Measurements from ENCODE around the gene PPDPF.

DNA sequence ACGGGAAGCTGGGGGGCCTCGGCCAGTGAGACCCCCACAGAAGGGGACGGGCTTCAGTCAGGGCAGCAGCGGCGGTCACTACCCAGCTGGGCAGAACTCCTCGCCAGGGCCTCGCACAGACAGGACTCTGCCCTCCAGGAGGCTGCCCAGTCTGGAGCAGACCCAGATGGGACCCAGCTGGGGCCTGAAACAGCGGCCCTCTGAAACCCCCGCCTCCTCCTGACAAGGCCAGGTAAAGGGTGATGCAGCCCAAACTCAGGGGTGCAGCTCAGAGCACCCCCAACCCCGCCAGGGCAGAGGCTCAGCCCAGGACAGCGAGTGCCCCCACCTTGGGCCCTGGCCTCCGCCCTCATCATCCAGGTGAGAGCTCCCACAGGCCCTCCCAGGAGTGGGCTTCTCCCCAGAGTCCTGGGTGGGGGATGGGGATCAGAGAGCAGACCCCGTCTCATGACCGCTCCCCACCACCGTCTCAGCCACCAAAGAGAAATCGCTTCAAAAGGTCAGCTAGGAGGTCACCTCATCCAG is 23.9 kb upstream of the PPDPF start:
- TF ChIP-seq, protein P1, sequence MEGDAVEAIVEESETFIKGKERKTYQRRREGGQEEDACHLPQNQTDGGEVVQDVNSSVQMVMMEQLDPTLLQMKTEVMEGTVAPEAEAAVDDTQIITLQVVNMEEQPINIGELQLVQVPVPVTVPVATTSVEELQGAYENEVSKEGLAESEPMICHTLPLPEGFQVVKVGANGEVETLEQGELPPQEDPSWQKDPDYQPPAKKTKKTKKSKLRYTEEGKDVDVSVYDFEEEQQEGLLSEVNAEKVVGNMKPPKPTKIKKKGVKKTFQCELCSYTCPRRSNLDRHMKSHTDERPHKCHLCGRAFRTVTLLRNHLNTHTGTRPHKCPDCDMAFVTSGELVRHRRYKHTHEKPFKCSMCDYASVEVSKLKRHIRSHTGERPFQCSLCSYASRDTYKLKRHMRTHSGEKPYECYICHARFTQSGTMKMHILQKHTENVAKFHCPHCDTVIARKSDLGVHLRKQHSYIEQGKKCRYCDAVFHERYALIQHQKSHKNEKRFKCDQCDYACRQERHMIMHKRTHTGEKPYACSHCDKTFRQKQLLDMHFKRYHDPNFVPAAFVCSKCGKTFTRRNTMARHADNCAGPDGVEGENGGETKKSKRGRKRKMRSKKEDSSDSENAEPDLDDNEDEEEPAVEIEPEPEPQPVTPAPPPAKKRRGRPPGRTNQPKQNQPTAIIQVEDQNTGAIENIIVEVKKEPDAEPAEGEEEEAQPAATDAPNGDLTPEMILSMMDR (IDR thresholded peaks at IDR 0.05): no peak
- TF ChIP-seq MAFK (IDR thresholded peaks at IDR 0.05; ENCODE audit: partially characterized antibody) (no peak), ZC3H11A (IDR thresholded peaks at IDR 0.05) (no peak), RCOR1 (IDR thresholded peaks at IDR 0.05; ENCODE audit: low read depth, low read length) (no peak), EP300 (IDR thresholded peaks at IDR 0.05) (no peak), CBX8 (IDR thresholded peaks at IDR 0.05) (no peak), RFX5 (IDR thresholded peaks at IDR 0.05) (no peak), REST (IDR thresholded peaks at IDR 0.05) (no peak), FOSL2 (IDR thresholded peaks at IDR 0.05) (no peak), FOSL2 (CRISPR knock-in tag; IDR thresholded peaks at IDR 0.05) (no peak)
- TF ChIP-seq, protein P2, sequence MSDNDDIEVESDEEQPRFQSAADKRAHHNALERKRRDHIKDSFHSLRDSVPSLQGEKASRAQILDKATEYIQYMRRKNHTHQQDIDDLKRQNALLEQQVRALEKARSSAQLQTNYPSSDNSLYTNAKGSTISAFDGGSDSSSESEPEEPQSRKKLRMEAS (IDR thresholded peaks at IDR 0.05): no peak

Measured in A549 (cell line).